GM18951 (cell line): ENCODE results near the gene PIP4K2B.

Source experiments
- POLR2A ChIP-seq: IDR thresholded peaks from 4 replicates; pipeline ENCODE4 v1.6.1; 2011; ENCODE audit warnings: mild to moderate bottlenecking; ENCODE audit not compliant: insufficient read length, insufficient read depth; ENCODE audit errors: extremely low read depth
- in situ Hi-C: fragments of 300-500 bp; cut with MboI; formaldehyde crosslinking; loops from one replicate; pipeline ENCODE4 v1.12.0; 2022; ENCODE audit warnings: low sequenced_read_pairs, mixed read lengths, inconsistent platforms; ENCODE audit not compliant: unreplicated experiment

Gene PIP4K2B

DNA sequence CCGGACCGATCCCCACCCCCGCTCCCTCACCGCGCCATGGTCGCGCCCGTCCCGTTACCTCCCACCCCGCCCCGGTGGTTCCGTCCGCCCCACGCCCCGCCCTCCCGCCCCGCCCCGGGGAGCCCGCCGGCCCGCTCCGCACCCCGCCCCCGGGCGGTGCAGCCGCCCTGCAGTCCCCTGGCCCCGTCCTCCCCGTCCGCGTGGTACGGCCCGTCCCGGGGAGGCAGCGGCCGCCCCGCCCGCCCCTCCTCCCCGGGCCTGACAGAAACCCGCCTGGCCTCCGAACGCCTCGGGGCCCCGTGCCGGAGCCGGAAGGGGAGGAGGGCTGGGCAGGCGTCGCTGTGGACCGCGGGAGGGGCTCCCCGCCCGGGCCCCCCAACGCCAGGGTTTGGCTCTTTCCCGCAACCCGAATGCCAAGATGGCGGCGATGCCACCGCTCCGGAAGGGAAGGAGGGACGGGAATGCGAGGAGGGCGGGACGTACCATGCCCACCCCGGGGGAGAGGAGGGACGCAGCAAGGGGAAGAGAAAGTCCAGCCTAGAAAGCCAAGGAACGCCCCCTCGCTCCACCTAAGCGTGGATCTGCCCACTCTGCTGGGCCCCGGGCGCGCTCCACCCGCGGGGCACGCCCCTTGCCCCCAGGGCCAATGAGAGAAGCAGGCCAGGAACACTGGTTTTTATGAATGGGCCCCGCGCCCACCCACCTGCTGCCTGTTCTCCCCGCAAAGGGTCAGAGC lies at the start of gene PIP4K2B:
Gene PIP4K2B (minus strand): TSS at position 56 of the 736 bp plus-strand sequence. CDS start 132 bp downstream, outside the sequence.
- in situ Hi-C loops = no loop called here
- peak; percentile 65 for TF ChIP-seq POLR2A

DNA sequence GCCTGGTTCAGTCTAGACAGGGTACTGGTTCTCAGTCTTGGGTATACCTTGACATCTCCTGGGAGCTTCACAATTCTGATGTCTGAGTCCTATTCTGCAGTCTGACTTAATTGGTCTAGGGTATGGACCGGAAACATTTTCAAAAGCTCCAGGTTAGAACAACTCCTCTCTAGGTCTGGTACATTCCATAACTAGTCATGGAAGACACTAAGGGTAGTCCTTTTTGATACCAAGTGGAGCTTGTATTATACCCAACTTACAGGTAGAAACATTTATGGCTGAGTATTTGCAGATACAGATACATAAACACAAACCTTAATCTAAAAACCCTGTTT lies 49.2 kb upstream of the PIP4K2B start:
- in situ Hi-C loops = no loop called here
- TF ChIP-seq POLR2A = no peak

DNA sequence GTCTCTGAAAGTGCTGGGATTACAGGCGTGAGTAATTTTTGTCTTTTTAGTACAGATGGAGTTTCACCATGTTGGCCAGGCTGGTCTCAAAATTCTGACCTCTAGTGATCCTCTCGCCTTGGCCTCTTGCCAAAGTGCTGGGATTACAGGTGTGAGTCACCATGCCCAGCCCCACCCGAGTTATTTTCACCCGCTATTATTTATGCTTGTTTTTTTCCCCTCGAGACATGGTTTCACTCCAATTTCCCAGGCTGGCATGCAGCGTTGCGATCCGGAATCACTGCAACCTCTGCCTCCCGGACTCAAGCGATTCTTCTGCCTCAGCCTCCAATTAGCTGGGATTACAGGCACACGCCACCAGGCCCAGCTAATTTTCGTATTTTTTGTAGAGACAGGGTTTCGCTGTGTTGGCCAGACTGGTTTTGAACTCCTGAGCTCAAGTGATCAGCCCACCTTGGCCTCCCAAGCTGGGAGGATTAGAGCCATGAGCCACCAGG lies 45.0 kb upstream of the PIP4K2B start:
- no peak for TF ChIP-seq POLR2A
- in situ Hi-C loops = no loop called here

DNA sequence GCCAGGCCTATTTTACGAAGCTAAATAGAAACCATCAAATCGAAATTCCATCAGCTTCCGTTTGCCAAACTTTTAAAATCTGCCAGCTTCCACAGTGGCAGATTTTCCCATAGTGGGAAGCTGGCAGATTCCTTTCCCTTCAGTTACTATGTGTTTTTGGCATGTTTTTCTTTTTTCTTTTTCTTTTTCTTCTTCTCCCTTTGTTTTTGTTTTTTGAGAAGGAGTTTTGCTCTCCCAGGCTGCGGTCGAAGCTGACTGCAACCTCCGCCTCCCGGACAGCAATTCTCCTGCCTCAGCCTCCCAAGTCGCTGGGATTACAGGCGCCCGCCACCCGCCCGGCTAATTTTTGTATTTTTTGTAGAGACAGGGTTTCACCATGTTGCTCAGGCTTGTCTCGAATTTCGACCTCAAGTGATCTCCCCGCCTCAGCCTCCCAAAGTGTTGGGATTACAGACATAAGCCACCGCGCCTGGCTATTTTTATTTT lies 26.4 kb upstream of the PIP4K2B start:
- in situ Hi-C loops = no loop called here
- TF ChIP-seq POLR2A = no peak

DNA sequence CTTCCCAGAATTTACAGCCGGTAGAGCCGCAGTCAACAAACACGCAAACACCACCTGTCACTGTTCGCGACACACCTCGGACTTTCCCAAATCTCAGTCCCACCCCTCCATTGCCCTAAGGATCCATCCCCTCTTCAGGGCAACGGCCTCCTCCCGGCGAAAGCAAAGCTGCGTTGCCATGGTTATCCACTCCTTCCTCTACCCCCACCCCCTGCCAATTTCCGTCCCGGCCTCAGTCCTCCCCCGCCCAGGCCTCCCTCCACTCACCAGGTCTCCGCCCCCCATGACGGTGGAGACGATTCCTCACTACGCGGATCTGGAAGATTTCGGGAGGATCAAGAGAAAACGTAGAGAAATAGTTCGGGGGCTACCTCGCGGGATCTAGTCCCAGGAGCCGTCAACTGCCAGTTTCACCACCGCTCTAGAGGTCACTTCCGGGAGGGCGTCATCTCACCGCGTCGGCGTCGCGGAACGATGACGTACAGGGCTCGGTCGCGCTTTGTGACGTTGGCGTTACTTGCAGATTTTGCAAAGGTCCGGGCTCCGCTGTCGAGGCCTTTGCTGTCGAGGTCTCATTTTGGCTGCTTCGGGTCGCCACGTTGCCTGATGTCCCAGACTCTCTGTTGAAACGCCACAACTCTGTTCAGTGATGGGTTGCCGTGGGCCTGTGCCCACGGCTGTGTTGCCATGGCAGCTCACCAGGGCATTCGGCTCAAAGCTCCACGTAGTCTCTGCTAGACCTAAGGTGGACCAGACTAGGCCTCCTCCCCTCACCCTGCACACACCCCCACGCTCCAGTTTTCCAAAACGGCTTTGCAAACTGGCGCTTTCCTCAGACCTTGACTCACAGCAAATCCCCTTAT lies 25.8 kb upstream of the PIP4K2B start, which contains the start of gene CWC25:
Gene CWC25 (minus strand): TSS at position 423 of the 863 bp plus-strand sequence. CDS start 138 bp downstream, at position 285.
- peak; percentile 93 for TF ChIP-seq POLR2A
- in situ Hi-C loops = no loop called here

DNA sequence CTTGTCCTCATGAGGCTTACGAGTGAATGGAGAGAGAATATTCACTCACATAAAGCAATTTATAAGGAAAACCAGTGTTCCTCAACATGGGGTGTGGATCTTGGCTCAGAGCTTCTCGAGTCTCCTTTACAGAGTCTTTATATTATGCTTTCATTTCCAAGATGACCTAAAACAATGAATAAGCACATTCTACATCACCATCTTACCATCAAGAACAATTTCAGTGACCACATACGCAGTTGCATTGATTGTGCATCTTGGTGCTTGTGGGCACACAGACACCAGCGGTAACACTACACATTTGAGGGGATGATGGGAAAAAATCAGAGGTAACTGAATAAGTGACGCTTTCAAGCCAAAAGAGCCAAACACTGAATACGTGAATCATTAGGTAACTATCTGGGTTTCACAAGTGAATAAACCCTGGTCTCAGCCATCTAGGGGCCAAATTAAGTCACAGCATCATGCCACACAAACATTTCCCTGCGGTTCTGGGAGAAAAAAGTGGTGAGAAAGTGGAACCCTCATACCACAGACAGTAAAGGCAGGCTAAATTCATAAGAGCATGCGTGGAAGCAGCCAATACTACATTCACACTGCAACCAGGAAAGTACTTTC lies 16.3 kb upstream of the PIP4K2B start:
- TF ChIP-seq POLR2A = no peak
- in situ Hi-C loops = no loop called here

DNA sequence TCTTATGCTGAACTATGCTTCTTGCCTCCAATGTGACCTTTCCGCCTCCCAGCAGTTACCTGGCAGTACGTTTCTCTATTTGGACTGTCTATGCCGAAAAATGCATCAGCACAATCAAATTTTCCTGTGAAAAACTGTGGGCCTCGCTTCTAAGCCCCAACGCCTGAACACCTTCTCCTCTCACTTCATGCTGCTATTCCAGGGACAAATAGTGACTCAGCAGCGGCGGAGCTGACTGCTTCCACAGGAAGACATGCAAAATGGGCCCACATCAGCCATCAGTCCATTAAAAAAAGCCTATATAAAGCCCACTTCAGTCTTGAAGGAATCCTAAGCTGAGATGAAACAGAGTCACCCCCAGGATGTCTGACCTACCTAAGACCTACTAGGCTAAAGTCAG lies 10.5 kb upstream of the PIP4K2B start:
- TF ChIP-seq POLR2A = no peak
- in situ Hi-C loops = no loop called here

DNA sequence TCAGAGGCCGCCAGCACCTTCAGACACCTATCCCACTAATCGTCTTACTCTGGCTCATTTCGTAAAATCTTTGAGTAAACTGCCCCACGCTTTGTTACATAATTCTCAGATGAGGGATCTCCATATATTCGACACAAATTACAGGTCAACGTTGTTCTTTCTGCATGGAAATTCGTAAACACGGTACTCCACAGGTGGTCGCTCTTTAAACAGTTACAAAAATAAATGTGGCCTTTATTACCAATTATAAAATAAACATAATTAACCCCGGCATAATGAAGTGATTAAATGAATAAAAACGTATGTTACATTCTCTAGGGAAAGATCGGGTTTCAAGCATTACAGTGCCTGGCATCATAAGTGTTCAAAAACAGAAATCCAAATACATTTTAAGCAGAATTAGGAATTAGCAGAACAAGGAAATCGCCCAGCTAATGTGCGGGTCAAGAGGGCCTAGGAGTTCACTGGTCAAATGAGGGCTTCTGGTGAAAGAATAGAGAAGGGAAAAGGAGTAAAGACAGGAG lies 943 bp upstream of the PIP4K2B start:
- in situ Hi-C loops = no loop called here
- no peak for TF ChIP-seq POLR2A

DNA sequence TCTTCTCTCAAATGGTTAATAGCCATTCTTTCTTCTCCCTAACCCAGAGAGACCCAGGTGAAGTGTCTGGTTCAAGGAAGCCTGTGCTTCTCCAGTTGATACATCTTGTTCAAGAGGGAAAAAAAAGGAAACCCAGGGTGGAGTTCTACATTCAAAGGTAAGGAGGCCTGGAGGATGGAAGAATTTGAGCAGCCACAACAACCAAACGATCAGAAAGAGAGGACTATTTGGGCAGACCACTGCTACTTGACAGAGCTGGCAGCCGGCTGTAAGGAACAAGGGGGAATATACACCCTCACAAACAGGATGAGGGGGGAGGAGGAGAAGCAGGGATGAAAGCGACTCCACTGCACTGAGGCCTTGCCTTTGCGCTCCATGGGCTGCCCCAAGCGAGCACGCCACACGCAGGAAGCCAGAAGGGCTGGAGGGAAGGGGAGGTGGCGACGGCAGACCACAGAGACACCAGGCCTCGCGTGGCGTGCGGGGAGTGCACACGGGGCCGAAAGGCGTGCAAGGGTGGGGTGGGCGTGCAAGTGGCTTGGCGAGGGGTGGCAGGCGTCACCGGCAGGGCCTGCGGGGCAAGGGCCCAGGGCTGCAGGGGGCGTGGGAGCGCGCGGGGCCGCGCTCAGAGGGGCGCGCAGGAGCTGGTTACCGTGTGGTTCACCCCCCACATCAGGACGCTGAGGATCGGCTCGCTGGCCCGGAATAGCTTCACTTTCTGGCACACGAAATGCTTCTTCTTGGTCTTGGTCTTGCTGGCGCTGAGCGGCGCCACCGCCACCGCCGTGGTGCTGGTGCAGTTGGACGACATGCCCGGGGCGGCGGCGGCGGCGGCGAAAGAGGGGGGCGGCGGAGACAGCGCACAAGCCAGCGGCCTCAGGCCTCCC lies 499 bp downstream of the PIP4K2B start:
- no peak for TF ChIP-seq POLR2A
- in situ Hi-C loops = no loop called here

DNA sequence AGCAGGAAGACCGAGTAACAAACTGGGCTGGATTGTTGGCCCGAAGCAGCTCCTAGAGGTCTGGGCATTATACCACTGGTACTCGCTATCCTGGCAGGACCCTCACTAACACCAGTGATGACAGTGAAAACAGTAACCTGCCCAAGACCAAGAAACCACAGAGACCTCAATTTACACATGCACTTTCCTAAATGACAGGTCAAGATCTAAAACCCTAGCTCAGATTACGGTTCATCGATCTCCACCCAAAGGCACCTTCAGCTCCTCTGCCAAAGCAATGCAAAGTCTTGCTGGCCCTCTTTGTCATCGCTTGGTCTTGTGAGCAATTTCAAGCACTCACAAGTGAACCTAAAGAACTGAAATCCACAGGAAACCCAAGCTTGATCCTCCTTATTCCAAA lies 1.5 kb downstream of the PIP4K2B start:
- in situ Hi-C loops = no loop called here
- no peak for TF ChIP-seq POLR2A

DNA sequence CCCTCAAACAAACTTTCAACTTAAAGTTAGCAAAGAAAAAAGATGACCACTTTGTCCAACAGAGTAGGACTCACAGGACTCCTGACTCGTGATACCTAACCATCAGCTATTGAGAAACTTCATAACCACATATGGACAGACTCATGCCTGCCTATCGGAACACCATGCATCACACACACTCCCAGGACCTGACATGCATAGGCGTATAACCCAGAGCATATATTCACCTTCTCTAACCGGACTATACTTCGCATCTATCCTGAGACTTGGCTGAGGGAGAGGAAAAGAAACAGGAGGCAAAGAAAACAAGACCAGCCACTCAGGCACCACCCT lies 2.2 kb downstream of the PIP4K2B start:
- in situ Hi-C loops = no loop called here
- no peak for TF ChIP-seq POLR2A

DNA sequence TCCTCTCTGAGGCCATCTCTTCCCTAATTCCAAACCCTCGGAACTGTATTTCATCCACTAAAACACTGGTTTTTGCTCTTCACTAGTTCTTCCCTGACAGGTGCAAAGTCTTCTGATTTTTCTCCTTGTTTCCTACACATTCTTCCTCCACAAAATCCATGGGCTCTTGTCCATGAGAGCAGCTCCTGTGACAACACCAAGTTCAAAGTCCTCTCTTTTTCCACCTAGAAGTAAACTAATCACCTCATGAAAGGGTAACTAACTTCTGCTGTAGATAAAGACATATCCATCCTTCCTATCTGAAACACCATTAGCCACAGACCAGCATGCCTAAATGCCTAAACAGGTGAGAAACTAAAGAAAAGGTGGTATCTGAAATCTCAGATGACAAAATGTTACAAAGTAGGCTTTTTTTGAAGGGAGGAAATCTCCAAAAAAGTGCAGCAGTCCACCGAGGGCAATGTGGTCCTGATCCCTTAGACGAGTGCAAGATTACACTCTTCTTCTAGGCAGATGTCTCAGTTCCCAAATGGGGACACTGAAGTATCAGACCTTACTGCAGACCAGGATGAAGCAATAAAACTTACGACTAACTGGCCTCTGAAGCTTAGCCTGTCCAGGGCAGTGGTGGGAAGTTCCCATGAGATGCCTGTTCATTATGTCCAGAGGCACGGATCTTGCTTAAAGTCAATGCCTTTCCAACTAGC lies 2.8 kb downstream of the PIP4K2B start:
- in situ Hi-C loops = no loop called here
- no peak for TF ChIP-seq POLR2A
